Activated T-helper 1 cell treated with Interleukin-2 at 50 U/mL for 16 hours (primary cell): ENCODE results near the gene KHK.

Experiments
- DNase-seq: peaks from one replicate; pipeline ENCODE4 v3.0.0-alpha.2; 2020; ENCODE audit warnings: low read depth

KHK gene

DNA sequence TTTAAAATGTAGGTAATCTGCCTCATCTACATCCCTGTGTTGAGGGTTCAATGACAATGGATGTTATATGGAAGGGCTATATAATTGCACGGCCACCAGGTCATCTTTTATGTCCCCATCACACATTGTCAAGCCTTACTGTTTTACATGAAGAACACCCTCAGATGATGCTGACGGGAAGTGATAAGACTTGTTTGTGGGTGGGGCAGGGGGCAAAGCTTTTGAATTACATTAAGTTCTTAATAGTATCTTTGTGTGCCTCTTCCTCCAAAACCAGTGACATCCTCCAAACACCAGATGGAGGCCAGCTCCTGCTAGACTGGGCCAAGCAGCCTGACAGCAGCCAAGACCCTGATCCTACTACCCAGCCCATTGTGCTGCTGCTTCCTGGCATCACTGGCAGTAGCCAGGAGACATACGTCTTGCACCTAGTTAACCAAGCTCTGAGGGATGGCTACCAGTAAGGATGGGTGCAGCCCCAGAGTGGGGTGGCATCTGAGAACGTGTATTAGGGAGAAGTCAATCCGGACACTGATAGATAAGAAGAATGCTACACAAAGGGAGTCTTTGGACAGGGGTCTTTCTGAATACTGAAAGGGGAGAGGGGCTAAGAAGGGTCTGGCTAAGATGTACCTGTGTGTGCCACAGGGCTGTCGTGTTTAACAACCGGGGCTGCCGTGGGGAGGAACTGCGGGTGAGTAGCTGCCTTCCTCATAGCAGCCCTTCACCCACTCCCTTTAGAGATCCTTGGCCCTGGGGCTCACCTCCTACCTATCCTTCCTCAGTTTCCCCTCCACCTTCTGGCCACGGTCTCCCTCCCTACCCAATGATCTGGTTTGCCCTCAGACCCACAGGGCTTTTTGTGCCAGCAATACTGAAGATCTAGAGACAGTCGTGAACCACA lies 42.3 kb downstream of the KHK start:
- DNase-seq: no peak

DNA sequence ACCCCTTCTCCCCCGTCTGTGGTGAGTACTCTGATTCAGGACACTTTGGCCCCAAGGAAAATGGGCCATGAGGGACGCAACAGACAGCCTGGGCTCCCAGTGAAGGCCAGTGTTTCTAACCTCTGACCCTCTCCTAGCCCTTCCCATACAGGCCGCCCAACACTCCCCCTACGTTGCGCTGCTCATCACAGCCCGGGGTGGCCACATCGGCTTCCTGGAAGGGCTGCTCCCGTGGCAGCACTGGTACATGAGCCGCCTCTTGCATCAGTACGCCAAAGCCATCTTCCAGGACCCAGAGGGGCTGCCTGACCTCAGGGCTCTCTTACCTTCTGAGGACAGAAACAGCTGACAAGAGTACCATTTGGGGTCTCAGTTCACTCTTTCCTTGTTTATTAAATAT lies 43.8 kb downstream of the KHK start:
- no peak for DNase-seq

DNA sequence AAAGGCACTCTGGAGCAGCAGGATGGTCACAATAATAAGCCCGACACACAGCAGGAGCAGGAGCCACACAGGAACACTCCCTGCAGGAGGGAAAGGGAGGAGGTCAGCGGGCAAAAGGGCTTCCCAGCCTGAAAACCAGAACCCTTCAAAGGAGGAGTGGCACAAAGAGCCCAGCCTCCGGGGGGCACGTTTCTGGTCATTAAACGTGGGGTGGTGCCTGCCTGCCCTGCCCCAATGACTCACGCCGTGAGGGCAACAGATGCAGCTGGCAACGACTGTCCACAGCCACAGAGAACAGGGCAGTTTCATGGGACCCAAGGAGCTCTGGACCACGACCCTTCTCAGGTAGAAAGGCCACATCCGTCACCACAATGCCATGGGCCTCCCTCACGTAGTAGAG lies 44.9 kb downstream of the KHK start:
- no peak for DNase-seq

DNA sequence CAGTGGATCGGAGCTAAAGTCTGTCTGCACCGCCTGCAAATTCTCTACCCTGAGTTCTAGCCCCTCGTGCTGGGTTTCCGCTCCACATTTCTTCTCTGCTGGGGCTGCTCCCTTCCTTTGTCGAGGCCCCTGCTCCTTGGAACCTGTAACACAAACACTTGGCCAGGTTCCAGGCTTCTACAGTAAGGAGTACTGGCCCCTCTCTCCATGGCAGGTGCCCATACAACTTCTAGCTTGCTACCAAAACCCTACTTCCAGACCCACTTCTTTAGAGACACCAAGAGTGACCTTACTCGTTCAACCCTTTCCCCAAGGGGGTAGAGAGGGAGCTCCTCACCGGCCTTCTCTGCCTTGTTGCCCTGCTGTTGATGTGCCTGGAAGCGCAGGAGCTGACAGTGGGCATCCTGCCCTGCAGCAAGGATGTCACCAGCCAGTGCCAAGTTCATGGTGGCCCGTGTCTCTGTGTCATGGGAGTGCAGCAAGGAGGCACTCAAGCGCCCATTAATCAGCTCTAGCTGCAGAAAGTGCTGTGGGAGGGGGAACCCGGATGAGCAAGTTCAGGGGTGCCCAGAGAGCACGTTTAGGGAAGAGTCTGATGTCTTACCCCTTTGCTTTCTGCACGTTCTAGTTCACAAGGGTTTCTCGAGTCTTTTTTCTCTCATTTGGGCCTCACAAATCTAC lies 46.8 kb downstream of the KHK start:
- no peak for DNase-seq

DNA sequence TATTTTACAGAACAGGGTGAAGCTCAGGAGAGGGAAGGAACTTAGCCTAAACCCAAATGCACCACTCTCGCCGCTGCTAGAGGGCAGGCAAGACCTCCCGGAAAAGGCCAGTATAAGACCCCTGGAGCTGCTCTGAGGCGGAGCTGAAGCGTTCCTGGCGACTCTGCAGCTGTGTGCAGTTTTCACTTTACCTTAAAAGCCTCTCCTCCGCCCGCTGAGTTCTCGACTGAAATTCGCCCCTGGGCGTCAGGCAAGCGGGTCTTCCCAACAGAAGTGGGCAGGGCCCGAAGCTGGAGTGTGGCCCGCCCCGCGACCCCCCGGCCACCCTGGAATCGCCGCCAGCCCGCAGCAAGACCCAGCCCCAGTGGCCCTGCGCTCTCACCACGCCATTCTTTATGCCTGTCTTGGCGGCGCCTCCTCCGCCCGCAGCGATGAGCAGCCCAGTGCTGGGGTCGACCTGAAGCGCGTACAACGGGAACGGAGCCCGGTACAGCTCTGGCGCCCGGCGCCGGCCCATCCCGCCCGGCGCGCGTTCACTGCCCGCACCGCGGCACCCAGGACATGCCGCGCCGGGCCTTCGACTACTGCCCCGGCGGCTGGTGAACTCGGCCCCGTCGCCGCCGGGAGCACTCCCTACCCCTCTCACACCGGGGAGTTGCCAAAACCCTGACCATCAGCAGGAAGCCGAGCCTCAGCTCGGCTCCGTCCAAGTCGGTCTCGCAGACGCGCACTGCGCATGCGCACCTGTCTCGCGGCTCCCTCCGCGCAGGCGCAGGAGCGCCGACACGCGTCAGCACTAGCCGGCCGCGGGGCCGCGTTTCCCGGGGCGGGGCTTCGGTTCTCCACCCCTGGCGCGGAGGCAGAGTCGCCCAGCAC lies 47.6 kb downstream of the KHK start, which contains the start of gene PREB:
Gene PREB, minus strand, starts transcription at position 732 of the 876 bp plus-strand sequence. Its CDS starts 215 bp downstream, at position 517.
- DNase-seq: peak; percentile 99

DNA sequence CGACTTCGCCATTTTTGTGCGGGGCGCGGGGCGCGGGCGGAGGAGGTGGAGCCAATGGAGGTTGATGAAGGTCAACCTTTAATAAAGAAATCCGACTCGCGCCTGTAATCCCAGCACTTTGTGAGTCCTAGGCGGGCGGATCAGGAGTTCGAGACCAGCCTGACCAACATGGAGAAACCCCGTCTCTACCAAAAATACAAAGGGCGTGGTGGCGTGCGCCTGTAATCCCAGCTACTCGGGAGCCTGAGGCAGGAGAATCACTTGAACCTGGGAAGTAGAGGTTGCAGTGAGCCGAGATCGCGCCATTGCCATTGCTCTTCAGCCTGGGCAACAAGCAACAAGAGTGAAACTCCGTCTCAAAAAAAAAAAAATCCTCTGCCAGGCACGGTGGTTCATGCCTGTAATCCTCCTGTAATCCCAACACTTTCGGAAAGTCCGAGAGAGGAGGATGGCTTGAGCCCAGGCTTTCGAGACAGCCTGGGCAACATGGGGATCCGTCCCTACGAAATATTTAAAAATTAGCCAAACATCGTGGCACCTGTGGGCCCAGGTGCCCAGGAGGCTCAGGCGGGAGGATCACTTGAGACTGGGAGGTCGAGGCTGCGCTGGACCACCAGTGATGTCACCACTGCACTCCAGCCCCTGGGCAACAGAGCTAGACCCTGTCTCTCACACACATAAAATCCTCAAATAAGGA lies 48.4 kb downstream of the KHK start:
- DNase-seq: no peak

DNA sequence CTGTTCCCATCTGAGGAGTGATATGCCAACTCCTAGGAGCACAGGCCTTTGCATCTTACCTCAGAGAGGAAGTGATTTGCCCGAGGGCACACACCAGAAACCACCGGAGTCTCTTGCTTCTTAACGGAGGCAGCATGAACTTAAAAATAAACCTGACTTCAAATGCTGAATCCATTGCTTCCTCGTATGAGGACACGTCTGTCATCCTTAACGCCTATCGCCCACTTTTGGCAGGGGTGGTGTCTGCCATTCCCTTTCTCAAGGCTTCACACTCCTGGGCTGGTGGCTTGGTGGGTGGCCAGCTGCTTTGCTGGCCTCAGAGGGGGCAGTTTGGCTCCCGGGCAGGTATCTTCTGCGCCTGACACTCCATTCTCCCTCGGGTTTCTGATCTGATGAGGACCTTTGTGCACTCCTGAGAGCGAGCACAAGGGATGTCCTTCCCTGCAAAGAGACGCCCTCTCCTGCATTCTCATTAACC lies 48.9 kb downstream of the KHK start:
- no peak for DNase-seq

DNA sequence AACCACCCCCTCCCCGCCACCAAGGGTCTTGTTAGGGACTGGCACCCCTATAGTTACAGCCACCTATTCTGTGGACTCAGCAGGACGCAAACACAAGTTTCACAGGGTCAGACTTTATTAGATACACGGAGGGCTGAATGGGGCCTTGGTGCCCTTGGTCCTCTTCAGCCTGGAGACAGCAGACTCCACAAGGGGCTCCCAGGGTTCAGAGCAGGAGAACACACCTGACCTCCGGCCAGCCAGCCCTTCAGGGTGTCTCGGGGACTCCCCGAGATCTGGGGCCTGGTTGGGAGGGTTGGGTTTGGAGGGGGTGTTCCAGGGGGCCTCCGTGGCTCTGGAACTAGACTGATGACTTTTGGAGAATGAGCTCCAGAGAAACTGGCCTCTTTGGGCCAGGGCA lies 50.2 kb downstream of the KHK start:
- no peak for DNase-seq

DNA sequence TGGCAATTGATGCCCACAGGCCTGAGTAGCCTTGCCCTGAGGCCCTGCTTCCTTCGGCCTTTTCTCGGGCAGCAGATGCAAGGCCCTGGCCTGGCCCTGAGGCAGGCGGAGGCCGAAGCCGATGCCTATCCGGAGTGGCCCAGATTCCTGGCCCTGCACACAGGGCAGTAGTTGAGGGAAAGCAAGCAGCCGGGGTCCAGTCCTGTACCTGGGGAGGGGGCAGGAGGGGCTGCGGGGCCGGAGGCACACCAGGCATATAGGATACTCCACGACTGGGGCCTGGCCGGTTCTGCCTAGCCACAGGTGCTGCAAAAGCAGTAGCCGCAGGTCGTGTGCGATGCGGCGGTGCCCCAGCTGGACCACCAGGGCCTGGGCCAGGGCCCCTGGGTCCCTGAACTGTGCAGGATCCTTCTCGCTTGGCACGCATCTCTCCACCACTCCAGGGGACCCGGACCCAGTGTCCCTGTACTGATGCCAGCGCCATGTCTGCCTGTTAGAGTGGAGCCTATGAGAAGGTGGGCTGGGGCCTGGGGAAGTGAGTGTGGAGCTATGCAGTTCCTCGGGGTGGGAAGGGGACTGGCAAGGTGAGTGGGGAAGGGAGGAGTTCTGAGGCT lies 50.9 kb downstream of the KHK start:
- no peak for DNase-seq

DNA sequence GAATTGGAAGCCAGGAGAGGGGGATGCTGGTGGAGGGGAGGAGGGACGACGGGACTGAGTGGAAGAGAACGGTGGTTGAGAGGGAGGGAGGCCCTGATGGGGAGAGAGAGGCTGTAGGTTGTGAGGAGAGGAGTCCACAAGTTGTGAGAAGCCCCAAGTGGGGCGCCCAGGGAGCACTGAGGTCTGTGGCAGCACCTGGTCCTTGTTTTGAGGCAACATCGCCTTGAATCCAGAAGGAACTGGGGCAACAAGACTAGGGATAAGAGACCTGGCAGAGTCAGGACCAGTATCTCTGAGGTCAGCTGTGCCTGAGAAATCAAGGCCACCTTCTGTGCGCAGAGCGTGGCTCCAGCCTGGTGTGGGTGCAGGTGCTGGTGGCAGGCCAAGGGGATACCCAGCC lies 51.5 kb downstream of the KHK start:
- DNase-seq: no peak

DNA sequence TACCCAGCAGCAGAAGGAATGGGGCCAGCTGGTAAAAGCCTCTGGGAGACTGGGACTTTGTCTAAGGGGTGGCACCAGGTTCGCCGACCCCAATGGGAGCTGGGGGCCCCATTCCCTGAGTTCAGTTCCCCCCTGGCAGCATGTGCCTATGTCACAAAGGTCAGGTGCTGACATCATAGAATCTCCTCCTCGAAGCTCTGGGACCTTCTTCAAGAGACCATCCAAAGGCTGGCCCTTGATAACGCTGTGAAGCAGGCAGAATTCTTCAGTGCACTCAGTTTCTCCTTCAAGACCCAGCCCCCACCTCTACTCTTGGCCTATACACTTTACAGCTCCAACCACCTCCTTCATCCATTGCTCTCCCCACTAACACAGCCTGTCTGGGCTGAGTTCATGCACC lies 52.7 kb downstream of the KHK start, which contains the start of gene PRR30:
Gene PRR30, minus strand, starts transcription at position 101 of the 400 bp plus-strand sequence. CDS start 1,081 bp downstream, outside the sequence.
- DNase-seq: no peak

DNA sequence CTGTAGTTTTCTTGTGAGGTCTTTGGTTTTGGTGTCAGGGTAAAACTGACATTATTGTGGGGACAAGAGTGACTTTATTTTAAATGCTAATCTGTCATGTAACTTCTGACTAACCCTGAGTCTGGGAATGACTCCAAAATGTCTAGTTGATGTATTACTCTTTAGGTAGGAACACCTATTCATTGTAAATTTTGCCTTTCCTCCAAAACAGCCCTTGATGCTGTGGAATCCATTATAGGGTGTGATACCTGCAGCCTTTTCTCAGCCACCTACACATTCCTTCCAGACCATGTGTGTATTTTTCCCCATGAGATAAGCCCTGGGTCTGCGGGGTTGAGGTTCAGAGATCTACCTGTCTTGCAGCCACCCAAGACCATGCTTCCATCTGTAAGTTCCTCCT lies 56.7 kb downstream of the KHK start:
- DNase-seq: no peak

DNA sequence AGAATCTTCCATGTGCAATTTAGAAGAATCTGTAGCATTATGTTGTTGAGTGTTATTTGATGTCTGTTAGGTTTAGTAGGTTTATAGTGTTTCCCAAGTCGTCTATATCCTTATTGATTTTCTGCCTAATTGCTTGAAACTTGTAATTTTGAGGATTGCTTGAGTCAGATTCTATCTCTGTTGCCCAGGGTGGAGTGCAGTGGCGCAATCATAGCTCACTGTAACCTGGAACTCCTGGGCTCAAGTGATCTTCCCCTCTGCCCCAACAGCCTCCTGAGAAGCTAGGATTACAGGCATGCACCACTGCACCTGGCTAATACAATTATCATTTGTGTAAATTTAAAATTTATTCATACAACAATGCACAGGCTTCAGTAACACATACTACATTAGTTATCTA lies 59.1 kb downstream of the KHK start:
- DNase-seq: no peak

DNA sequence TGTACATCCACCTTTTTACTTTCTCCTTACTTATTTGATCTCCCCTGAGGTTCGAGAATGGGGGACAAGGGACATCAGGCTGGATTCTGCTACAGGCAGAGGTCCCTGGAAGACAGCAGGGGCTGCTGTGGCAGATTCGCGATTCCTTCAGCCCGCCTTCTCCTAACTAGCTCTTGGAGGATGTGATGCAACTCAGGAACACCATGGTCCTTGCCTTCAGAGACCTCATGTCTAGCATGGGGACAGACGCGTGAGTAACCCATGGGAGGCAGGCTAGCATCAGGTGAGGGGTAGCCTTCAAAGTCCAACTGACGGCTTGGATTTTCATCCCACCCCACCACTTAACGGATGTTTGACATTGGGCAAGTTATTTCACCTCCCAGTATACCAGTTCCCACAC lies 61.4 kb downstream of the KHK start:
- DNase-seq: no peak

DNA sequence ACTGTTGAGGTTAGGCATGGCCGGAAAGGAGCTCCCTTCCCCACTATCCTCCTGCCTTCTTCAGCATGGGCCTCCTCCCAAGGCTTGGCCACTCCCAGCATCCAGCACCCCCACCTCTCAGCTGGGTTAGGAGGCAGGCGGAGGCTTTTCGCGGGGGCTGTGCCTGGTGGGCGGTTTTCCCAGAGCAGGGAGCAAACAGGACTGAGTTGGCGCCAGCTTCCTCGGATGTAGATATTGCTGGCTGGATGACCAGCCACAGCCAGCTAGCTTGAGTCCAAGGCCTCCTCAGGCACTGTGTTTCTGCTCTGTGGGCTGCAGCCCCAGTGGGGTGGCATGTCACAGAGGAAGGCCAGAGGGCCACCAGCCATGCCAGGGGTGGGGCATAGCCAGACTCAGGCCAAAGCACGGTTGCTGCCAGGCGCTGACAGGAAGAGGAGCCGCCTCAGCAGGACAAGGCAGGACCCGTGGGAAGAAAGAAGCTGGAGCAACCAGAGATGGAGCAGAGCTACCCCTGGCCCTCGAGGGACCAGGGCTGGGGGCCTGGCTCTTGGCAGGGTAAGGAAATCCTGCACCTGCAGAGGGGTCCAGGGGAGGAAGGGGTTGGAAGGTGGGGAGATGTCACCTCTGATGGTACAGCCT lies 62.3 kb downstream of the KHK start, which contains the start of gene TCF23:
Gene TCF23, plus strand, starts transcription at position 204 of the 639 bp plus-strand sequence. Its CDS starts 130 bp downstream, at position 334.
- no peak for DNase-seq

DNA sequence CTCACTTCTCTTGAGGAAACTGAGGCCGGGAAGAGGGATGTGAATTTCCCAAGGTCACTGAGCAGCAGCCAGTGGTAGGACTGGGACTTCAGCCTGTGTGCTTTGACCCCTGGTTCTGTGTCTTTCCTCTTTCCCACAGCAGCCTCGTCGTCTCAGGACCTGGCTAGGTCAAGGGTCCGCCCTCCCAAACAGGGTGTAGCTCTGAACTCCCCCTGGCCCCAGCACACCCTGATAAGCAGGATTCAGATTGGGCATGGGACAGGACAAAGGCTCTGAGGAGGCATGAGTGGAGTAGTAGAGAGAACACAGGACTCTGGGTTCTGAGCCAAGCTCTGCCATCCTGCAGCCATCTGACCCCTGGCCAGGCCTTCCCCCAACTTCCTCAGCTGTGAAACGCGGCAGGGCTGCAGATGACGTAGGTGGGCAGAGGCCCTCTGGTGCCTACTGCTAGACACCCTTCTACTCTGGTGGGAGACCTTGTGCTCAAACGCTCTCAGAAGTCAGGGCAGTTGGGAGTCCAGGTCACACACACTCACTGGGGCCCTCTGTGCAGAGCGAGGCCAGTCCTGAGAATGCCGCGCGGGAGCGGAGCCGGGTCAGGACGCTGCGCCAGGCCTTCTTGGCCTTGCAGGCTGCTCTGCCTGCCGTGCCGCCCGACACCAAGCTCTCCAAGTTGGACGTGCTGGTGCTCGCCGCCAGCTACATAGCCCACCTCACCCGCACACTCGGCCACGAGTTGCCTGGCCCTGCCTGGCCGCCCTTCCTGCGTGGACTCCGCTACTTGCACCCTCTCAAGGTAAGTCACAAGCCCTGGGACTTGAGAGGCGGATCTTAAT lies 63.2 kb downstream of the KHK start:
- no peak for DNase-seq
